Stimulated activated CD4-positive, alpha-beta T cell treated with anti-CD3 and anti-CD28 coated beads, Interleukin-4, amount 100 ng/mL, for 1 hour (primary cell): ENCODE results near the gene GALNS.
A peak's percentile ranks its signal among the peaks of the same experiment; 100 is the strongest.
"Not testable (repeated sequence)": the region's sequence is repeated elsewhere in the genome, so short reads cannot be mapped to it uniquely, and the experiment has no call there.

ENCODE experiments used
- DNase-seq: peaks from one replicate; pipeline ENCODE4 v3.0.0-alpha.2; 2020

Gene GALNS, protein sequence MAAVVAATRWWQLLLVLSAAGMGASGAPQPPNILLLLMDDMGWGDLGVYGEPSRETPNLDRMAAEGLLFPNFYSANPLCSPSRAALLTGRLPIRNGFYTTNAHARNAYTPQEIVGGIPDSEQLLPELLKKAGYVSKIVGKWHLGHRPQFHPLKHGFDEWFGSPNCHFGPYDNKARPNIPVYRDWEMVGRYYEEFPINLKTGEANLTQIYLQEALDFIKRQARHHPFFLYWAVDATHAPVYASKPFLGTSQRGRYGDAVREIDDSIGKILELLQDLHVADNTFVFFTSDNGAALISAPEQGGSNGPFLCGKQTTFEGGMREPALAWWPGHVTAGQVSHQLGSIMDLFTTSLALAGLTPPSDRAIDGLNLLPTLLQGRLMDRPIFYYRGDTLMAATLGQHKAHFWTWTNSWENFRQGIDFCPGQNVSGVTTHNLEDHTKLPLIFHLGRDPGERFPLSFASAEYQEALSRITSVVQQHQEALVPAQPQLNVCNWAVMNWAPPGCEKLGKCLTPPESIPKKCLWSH

DNA sequence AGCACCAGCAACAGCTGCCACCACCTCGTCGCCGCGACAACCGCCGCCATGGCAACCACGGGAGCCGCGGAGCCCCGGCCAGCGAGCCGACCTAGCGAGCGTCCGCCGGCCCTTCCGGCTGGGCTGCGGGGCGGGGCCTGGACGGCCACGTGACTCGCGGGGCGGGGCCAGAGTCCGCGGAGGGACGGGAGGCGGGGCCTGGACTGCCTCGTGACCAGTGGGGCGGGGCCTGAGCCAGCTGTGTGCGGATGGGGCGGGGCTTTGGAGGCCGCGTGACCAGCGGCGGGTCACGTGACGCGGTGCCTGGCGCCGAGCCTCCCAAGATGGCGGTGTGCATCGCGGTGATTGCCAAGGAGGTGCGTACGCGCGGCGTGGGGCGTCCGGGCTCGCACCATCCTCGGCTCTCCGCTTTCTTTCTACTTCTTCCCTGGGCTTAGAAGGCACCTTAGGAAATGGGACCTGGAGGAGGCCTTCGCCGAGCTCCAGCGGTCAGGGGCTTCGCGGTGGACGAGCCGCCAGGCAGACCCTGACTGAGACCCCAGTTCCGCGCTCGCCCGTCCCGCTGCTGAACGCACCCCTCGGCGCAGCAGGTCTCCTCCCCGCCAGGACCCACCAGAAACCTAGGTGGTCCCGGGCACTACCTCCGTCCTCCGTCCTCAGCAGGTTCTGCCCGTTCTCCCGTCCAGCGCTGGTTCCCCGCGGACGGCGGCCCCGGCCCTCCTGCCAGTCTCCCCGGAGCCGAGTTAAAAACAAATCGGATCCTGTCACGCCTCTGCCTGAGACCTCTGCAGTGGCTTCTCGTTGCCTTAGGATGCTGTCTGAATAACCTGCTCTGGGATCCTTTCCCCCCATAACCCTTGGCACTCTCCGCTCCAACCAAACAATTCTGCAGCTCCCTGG lies at the start of gene GALNS, which contains the start of gene TRAPPC2L:
GALNS (minus strand) TSS at position 120 of the 900 bp plus-strand sequence; CDS start at position 50, 70 bp downstream.
TRAPPC2L (plus strand) TSS at position 300 of the 900 bp plus-strand sequence; CDS start at position 324, 24 bp downstream.
- DNase-seq, result peak; percentile 100

DNA sequence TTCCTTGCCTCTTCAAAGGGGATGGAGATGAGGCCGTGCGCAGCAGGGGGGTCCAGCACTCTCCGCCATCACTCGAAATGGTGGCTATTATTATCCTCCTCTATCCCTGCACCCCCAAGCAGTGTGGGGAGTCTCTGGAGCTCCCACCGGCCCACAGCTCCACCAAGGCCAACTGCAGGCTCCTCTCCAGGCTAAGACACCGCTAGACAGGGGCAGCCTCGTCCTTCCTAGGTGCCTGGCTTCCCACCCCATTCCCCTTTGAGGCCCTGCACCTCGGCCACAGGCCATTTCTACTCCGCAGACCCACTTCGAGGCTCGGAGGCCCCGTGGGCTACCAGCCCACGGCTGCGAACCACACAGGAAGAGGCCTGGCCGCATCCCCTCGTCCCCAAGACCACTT lies 49.3 kb upstream of the GALNS start:
- DNase-seq, result no peak

DNA sequence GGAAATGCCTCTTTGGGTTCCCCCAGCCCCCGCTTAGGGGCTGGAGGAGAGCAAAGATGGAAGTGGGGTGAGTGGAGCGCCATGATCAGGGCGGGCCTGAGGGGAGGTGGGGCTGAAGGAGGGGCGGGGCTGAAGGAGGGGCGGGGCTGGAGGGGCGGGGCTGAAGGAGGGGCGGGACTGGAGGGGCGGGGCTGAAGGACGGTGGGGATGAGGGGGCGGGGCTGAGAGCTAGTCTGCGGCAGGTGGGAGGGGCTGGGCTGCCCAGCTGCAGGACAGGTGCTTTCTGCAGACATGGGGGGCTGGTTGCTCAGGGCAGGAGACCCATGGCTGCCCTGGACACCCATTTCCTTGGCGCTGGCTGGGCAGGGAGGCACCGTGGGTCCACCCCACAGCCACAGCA lies 48.8 kb upstream of the GALNS start:
- DNase-seq, result peak; percentile 22

DNA sequence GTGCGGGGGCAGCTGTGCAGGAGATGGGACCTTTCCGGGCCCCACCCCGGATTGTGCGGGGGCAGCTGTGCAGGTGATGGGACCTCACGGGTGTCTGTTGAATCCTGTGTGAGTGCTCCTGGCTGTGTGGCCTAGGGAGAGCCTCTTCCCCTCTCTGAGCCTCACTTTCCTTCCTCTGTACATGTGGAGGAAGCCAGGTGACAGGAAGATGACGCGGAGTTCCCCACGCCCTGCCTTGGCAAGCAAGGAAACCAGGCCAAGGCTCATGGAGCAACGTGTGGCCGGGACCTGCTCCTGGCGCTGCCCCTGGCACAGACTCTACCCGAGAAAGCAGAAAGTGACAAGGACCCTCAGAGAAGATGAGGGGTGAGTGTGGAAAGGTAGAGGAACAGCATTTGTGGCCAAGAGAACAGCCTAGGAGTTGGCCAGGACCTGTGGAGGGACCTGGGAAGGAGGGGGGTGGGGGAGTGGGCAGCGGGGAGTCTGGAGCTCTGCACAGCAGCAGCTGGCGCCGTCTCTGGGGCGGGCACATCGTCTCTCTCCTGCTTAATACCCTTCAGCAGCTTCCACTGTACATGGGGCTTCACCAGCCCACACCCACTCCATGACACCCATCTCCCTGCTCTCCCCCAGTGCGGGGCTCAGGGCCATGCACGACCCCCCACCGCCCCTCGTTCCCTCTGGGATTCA lies 48.1 kb upstream of the GALNS start:
- DNase-seq, result no peak

- no peak for DNase-seq
These were observed 46.5 kb upstream of the GALNS start for GRCh38 chr16:88903267-88903666.

- DNase-seq, result no peak
These were observed 46.0 kb upstream of the GALNS start for GRCh38 chr16:88902744-88903143.

DNA sequence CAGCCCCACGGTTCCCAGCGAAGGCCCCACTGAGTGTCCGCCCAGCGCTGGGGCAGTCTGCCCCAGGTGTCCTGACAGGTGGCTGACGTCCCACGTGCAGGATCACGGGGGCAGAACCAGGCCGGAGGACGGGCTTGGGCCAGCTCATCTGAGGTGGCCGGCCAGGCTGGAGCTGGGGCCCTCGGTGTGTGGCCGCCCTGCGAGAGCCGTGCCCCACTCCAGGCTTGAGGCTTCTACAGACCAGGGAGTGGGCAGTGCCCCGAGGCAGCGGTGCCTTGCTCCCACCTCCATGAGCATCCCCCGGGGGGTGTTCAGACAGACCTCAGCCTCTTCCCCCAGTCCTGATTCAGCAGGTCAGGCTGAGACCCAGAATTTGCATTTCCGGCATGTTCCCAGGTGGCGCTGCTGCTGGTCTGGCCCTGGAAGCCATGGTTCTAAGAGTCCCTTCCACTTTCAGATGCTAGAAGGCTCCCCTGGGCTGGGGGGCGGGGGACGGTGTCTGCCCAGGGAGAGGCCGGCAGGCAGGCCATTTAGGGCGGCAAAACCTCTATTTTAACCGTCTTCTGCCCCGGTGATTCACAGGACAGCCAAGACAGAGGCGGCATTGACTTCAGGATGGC lies 45.1 kb upstream of the GALNS start:
- DNase-seq, result no peak

DNA sequence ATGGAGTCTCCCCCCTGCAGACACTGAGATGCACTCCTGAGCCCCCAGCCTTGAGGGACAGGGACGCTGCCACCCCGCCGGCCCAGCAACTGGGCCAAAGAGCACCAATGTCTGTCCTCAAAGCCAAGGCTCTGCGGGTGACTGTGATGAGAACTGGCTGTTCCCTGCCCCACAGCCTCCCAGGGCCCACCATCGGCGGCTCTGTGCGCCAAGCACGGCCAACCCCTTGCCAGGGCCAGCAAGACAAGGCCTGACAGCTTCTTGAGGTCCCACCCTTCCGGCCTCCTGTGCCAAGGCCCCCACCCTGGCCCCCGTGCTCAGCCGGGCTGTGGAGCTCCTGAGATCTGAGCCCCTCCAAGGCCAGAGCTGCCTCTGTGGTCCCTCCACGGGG lies 43.9 kb upstream of the GALNS start:
- DNase-seq, result no peak

- no peak for DNase-seq
These were observed 43.3 kb upstream of the GALNS start for GRCh38 chr16:88899901-88900661.

- no peak for DNase-seq
These were observed 41.1 kb upstream of the GALNS start for GRCh38 chr16:88897696-88898425.

DNA sequence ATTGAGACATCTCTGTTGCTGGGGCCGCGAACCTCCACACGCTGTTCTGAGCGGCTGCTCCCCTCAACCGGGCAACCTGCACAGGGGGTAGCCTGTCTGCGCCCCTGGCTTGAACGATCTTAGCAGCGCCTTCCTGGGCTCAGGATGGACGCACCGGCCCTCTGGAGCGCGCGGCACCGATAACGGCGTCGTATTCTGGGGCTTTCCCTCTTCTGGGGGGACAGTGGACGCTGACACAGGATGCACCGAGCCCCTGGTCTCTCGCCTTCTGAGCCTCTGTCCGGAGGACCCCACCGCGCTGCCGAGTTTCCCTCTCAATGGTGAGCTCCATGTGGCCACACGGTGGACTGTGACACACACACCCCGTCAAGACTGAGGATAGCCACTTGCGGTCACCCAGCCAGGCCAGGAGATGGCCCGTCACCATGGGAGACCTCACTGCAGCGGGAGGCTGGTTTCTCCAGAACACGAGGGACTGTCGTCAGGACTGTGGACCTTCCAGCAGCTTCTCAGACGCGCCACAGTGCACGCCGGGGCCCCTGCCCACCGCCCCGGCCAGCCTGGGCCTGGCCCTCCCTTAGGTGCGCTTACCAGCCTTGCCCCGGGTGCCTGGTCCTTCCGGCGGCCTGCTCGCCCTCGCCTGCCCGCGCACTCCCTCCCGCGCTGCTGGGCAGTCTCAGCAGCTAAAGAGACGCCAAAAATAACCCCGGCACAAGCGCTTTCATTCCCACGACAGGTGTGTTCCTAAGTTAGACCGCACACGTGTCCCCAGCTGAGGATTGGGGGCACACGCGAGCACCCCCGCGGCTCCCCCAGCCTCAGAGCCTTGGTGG lies 39.7 kb upstream of the GALNS start:
- DNase-seq, result no peak

GRCh38 chr16:88895335-88895734 lies 38.6 kb upstream of the GALNS start:
- DNase-seq, result no peak

- no peak for DNase-seq
These were observed 38.0 kb upstream of the GALNS start for GRCh38 chr16:88894681-88895300.

GRCh38 chr16:88894266-88894665 lies 37.5 kb upstream of the GALNS start:
- DNase-seq, result not testable (repeated sequence)

- no peak for DNase-seq
These were observed 36.6 kb upstream of the GALNS start for GRCh38 chr16:88893127-88893968.

- DNase-seq, result no peak
These were observed 35.3 kb upstream of the GALNS start for GRCh38 chr16:88892065-88892464.

DNA sequence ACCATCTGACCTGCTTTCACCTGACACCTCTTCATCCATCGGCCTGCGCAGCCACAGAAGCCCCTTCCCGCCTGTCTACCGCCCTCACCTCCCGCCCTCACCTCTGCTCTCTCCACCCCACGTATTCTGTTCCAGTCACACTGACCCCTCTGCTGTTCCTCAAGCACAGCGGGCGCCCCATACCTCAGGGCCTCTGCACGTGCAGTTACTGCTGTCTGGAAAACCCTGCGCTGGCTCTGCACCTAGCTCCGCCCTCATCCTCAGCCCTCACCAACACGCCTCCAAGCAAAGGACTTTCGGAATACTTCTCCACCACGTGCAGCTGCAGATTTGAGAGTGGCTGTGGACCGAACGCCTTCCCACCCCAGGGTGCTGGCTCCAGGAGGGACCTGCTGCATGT lies 34.3 kb upstream of the GALNS start:
- DNase-seq, result no peak

- DNase-seq, result not testable (repeated sequence)
These were observed 33.1 kb upstream of the GALNS start for GRCh38 chr16:88889702-88890352.
